Measurements from ENCODE around the gene FGF11.

Gene FGF11

DNA sequence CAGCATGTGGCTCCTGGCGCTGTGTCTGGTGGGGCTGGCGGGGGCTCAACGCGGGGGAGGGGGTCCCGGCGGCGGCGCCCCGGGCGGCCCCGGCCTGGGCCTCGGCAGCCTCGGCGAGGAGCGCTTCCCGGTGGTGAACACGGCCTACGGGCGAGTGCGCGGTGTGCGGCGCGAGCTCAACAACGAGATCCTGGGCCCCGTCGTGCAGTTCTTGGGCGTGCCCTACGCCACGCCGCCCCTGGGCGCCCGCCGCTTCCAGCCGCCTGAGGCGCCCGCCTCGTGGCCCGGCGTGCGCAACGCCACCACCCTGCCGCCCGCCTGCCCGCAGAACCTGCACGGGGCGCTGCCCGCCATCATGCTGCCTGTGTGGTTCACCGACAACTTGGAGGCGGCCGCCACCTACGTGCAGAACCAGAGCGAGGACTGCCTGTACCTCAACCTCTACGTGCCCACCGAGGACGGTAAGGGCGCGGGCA, 31.0 kb upstream of the FGF11 start:
- no peak for DNase-seq (ENCODE audit: low read depth in 3 of 3)

DNA sequence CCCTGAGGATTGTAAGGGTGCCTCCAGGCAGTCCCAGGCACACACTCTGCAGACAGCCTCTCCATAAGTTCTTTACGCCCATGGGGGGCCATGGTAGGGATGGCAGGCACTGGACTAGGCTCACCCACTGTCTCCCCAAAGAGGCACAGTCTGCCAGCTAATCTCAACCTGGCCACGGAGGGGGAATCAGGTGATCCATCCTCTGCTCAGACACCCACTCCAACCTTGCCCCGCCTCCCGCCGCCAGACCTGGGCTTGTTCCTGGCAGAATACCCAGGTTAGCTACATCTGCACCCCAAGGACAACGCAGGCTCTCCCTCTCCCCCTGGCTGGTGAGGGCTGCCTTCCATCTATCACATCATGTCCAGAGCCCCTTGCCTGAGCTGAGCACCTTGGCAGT, 30.4 kb upstream of the FGF11 start:
- DNase-seq (ENCODE audit: low read depth in 3 of 3) = no peak

GRCh38 chr17:7409716-7410115, 29.6 kb upstream of the FGF11 start:
- no peak for DNase-seq (ENCODE audit: low read depth in 3 of 3)

- no peak for DNase-seq (ENCODE audit: low read depth in 3 of 3)
Measured at GRCh38 chr17:7410634-7411426, 28.5 kb upstream of the FGF11 start.

DNA sequence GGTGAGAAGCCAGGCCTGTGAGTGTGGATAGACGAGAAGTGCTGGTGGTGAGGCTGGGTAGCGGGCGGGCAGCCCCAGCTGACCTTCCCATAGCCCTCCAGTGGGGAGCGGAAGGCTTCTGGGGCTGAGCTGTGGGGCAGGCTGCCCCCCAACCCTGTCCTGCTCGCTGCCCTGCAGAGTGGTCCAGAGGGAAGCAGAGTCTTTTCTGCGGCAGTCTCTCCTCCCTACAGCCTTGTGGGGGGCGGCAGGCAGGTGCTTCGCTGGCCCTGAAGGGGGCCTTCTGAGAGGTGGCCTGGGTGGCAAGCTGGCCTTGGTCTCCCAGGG, 27.9 kb upstream of the FGF11 start:
- no peak for DNase-seq (ENCODE audit: low read depth in 3 of 3)

DNA sequence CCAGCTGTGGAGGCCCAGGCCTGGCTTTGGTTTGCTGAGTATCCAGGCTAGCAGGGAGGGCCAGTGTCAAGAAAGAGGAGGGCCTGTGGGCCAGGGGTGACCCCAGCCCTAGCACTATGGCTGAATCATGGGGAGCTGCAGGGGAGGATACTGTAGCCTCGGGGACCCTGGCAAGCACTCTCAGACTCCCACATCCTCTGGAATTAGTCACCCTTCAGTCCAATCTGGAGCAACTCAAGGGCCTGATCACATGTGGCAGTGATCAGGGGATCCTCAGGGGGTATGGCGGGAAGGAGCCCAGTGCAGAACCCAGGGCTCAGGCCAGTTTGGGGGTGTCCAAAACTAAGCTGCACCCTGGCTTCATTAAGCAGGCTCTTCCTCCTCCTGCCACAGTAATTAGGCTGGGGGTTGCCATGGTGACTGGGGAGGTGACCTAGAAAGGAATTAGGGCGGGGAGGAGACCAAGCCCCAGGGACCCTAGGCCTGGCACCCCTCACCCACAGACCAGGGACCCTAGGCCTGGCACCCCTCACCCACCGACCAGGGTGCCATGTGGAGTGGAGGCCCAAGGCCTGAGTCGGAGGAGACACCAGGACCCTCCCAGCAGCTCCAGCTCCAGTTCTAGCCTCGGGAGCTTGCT, 25.8 kb upstream of the FGF11 start:
- no peak for DNase-seq (ENCODE audit: low read depth in 3 of 3)

DNA sequence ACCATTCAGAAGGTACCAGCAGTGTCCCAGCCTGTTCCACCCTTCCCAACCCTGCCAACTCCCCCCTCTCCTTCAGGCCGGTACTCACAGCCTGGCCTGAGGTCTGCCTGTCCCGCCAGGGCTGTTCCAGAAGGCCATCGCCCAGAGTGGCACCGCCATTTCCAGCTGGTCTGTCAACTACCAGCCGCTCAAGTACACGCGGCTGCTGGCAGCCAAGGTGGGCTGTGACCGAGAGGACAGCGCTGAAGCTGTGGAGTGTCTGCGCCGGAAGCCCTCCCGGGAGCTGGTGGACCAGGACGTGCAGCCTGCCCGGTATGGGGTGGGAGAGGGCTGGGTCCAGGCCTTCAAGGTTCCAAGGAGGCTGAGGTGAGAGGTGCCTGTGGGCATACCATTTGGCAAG, 24.5 kb upstream of the FGF11 start:
- no peak for DNase-seq (ENCODE audit: low read depth in 3 of 3)

DNA sequence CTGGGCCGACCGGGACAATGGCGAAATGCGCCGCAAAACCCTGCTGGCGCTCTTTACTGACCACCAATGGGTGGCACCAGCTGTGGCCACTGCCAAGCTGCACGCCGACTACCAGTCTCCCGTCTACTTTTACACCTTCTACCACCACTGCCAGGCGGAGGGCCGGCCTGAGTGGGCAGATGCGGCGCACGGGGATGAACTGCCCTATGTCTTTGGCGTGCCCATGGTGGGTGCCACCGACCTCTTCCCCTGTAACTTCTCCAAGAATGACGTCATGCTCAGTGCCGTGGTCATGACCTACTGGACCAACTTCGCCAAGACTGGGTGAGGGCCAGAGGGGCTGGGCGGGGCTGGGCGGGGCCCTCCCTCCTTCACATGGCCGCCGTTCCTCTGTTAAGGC, 23.5 kb upstream of the FGF11 start:
- DNase-seq (ENCODE audit: low read depth in 3 of 3) = no peak

DNA sequence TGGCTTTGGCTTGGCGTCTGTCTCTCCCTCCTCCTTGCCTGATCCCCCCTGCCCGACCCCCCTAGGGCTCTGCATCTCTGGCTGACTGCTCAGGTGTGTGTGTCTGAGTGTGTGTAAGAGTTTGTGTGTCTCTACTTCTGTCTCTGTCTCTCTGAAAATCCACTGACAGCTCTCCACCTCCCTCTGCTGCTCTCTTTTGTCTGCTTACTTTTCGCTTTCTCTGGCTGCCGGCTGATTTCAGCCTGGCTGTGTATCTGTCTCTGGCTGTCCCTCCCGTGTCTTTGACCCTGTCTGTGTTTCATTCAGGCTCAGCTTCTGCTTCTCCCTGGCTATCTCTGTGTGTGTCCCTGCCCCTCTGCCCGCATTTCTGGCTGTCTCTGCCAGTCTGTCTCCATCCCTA, 23.0 kb upstream of the FGF11 start:
- DNase-seq (ENCODE audit: low read depth in 3 of 3) = no peak

- no peak for DNase-seq (ENCODE audit: low read depth in 3 of 3)
Measured at GRCh38 chr17:7417056-7417655, 22.2 kb upstream of the FGF11 start.

- no peak for DNase-seq (ENCODE audit: low read depth in 3 of 3)
Measured at GRCh38 chr17:7418472-7419152, 20.7 kb upstream of the FGF11 start.

- no peak for DNase-seq (ENCODE audit: low read depth in 3 of 3)
Measured at GRCh38 chr17:7419819-7420610, 19.3 kb upstream of the FGF11 start, which contains the start of gene SPEM1. Gene SPEM1 (plus strand): TSS chr17:7420324. CDS start chr17:7420385, 61 bp downstream.

- no peak for DNase-seq (ENCODE audit: low read depth in 3 of 3)
Measured at GRCh38 chr17:7421186-7421585, 18.1 kb upstream of the FGF11 start.

GRCh38 chr17:7423679-7424078, 15.6 kb upstream of the FGF11 start:
- no peak for DNase-seq (ENCODE audit: low read depth in 3 of 3)

DNA sequence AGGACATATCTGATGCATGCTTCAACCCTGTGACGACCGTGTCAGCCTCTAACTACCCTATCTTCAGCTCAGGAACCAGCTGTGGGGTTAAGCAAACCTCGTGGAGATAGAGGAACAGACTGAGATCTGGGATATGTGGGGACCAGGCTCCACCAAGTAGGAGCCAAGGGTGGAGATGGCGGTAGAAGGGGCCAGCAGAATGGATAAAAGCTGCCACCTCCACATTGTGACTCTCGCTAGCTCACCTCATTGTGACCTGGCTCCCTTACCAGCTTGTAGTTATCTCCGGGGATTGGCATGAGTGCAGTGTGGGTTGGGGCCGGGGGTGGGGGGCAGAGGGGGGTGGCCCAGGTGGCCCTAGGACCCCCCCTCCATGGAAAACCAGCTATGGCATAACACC, 14.0 kb upstream of the FGF11 start, which contains the start of gene SPEM2:
Gene SPEM2 (plus strand): TSS at position 301 of the 400 bp plus-strand sequence. CDS start 73 bp downstream, at position 374.
- DNase-seq (ENCODE audit: low read depth in 3 of 3) = no peak

DNA sequence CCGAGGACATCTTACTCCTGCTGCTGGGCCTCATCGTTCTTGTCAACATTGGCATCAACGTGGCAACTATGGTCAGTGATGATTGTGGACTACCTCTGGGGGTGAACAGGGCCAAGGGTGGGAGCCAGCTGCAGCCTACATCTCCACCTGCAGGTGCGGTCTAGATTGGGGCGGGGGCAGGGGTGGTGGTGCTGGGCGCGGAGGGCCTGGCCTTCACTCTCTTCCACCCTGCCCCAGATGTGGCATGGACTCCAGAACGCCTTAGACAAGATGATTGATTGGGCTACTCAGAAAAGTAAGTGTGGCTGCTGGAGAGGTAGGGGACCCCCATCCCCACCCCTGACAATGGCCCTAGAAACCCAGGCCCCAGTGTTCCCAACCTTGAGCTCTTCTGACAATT, 13.6 kb upstream of the FGF11 start:
- no peak for DNase-seq (ENCODE audit: low read depth in 3 of 3)

- DNase-seq (ENCODE audit: low read depth in 3 of 3) = no peak
Measured at GRCh38 chr17:7426203-7426863, 13.0 kb upstream of the FGF11 start.

- no peak for DNase-seq (ENCODE audit: low read depth in 3 of 3)
Measured at GRCh38 chr17:7426896-7427489, 12.3 kb upstream of the FGF11 start.

- no peak for DNase-seq (ENCODE audit: low read depth in 3 of 3)
Measured at GRCh38 chr17:7427549-7427948, 11.8 kb upstream of the FGF11 start.

GRCh38 chr17:7428557-7428956, 10.8 kb upstream of the FGF11 start, which contains the start of gene SPEM3:
Gene SPEM3 (plus strand): TSS chr17:7428857. CDS start chr17:7428903, 46 bp downstream.
- DNase-seq (ENCODE audit: low read depth in 3 of 3) = no peak

Data from stimulated activated CD4-positive, alpha-beta T cell treated with anti-CD3 and anti-CD28 coated beads, TNF-alpha, amount 100 ng/mL, for 4 hours (primary cell).